Cortex of kidney (tissue), 1 donor: ENCODE data around the gene PTPRN2.
"Not testable (repeated sequence)": the region's sequence is repeated elsewhere in the genome, so short reads cannot be mapped to it uniquely, and the experiment has no call there.

ENCODE experiments used
- DNase-seq: peaks from one replicate; lab custom pipeline; 2025; lab: John Stamatoyannopoulos, UW

PTPRN2 gene

DNA sequence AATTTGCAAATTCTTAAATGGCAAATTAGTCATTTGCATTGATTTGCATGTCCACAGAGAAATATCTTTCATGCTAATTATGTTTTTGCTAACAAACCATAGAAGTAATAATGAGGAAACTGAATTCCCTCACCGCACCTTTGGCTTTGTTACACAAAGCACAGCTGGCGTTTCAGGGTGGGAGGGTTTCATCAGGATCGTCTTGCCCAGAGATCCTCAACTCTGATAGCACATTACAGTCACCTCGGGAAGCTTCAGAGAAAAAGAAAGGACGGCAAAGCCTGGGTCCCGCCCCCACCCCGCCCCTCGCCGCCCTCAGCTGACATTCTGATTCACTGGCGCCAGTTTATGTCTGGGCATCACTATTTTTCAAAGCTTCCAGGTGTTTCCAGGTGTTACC is 119.4 kb downstream of the PTPRN2 start:
- DNase-seq = no peak

DNA sequence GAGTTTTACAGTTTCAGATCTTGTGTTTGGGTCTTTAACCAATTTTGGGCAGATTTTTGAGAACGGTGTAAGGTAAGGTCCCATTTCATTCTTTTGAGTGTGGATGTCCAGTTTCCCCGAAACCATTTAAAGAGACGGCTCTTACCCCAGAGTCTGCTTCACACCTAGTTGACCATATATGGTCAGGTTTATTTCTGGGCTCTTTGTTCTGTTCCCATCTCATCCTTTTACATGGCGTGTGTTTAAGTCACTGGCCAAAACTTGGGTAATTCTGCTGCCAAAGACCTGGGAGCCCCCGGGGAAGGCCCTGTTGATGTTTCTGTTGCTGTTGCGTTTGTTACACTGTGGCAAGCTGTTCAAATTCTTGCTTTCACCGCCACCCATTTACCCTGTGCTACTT is 120.1 kb downstream of the PTPRN2 start:
- DNase-seq = no peak

DNA sequence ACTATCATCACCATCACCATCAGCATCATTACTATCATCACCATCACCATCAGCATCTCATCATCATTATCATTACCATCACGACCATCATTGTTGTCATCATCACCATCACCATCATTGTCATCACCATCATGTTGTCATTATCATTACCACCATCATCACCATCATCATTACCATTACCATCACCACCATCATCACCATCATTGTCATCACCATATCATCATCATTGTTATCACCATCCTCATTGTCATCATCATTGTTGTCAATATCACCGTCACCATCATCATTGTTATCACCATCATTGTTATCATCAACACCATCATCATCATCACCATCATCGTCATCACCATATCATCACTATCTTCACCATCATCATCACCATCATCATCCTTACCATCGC is 124.3 kb downstream of the PTPRN2 start:
- DNase-seq = no peak

DNA sequence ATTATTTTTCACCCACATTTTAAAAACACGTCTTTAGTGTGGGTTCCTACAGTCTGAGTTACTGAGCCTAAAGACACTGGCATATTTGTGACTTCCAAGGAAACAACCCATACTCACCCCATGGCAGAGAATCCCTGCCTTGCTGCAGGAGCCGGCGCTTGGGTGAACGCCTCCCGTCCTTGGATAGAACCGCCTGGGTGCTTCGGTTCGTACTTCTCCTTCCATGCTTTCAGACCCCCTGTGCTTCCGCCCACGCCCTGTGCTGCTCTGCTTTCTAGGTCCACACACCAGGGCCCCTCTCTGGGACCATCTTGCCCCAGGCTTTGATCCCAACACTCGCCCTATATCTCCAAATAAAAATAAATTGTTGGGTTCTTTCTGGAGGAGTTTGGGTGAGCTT is 125.8 kb downstream of the PTPRN2 start:
- no peak for DNase-seq

DNA sequence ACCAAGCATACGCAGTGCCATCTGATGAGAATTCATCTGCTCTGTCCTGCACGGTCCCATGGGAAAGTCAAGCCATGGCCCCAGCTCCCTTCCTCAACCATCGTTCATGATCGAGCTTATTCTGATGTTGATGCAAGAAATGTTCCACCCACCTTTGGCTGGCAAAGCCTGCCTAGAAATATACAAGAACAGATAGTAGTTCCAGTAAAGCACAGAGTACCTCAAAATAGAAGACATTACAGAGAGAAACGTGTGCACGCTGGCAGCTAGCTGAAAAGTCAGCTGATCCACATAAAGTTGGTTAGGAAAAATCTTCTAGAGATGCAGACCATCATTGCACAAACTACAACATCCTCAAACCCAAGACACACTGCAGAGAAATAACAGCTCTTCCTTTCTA is 127.0 kb downstream of the PTPRN2 start:
- DNase-seq = no peak

DNA sequence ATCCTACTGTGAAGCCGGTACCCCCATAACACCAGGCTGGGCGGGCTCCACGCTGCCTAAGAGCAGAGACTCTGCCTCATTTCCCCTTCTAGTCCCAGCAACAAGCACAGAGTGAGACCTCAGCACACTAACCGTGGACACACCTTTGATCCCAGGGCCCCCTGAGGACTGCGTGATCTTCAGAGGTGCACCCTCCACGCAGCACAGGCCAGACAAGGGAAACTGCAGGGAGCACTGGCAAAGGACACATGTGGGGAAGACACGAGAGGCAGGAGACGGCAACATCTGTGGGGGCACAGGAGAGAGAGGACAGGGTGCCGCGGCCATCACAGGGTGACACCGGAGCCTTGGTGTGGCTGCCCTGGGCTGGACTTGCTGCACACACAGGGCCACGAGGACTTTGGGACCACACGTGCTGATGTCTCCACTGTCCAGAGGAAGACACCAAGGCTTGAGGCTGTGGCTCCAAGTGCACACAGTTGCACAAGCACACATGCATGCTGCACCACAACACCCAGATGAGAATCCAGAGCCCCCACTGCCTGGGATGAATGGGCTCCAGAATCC is 128.8 kb downstream of the PTPRN2 start:
- no peak for DNase-seq

DNA sequence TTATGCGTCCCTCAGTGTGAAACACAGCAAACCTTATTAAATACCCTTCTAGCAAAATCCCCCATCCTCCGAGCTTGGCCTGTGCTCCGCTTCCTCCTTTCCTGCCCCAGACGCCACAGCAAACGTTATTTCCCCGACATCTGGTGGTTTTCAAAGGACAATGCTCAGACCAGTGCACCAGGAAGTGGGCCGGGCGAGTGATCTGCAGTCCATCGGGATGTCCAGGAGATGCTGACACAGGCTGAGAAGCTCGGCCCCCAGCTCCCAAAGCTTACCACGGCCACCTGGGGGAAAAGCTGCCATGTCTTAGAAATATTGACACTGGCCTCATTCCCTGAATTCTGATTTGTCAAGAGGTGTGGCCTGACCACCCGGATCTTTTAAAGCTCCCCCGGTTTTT is 129.5 kb downstream of the PTPRN2 start:
- DNase-seq = no peak

DNA sequence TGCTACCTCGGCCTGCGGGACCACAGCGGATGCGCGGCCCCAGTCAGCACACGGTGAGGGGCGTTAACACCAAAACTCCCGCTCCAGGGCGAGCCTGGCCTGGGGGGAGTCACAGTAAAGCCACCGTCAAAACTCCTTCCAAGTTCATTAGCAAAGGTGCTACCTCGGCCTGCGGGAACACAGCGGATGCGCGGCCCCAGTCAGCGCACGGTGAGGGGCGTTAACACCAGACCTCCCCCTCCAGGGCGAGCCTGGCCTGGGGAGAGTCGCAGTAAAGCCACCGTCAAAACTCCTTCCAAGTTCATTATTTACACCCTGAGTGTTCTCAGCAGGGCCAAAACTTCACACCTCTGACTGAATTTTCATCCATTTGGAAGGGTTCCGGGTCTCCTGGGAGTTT is 130.0 kb downstream of the PTPRN2 start:
- DNase-seq = not testable (repeated sequence)

DNA sequence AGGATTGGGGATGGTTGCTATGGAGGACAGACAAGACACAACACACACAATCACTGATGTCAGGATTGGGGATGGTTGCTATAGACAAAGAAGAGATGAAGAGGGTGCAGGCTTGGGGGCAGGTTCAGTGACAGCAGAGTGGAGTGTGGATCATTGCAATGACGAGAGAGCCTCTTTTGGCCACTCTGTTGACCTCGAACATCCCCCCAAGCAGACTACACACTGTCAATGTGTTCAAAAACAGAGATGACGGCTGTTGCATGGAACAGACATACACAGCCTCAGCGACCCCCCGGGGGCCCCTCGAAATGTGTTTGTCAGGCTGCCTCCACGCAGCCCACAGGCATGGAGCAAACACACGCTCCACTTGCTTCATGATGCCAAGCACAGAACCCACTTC is 133.0 kb downstream of the PTPRN2 start:
- DNase-seq = no peak

DNA sequence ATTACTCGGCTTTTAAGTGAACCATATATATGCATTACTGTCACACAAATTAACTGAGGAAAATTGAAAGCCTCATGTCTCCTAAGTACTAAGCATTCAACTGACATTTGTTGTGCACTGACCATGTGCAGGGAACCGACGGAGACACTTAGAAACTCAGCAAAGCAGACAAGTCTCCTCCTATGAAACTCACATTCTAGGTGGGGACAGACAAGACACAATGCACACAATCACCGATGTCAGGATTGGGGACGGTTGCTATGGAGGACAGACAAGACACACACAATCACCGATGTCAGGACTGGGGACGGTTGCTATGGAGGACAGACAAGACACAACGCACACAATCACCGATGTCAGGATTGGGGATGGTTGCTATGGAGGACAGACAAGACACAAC is 134.0 kb downstream of the PTPRN2 start:
- DNase-seq = no peak

DNA sequence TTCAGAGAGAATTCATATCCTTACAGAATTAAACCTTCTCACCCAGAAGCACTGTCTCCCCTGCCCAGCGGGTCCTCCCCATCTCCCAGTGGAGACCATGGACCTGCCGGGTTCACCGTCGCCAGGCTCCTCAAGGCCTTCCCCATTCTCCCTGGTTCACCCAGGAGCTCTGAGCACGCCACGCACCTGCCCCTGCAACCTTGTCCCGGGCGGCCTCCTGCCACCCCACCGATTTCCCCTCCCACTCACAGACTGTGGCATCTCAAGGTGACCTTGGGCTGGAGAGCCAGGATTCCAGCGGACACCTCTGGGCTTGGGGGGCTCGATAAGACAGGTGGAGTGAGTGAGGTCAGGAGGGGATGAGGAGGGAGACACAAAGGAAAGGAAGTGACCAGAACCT is 135.3 kb downstream of the PTPRN2 start:
- no peak for DNase-seq

DNA sequence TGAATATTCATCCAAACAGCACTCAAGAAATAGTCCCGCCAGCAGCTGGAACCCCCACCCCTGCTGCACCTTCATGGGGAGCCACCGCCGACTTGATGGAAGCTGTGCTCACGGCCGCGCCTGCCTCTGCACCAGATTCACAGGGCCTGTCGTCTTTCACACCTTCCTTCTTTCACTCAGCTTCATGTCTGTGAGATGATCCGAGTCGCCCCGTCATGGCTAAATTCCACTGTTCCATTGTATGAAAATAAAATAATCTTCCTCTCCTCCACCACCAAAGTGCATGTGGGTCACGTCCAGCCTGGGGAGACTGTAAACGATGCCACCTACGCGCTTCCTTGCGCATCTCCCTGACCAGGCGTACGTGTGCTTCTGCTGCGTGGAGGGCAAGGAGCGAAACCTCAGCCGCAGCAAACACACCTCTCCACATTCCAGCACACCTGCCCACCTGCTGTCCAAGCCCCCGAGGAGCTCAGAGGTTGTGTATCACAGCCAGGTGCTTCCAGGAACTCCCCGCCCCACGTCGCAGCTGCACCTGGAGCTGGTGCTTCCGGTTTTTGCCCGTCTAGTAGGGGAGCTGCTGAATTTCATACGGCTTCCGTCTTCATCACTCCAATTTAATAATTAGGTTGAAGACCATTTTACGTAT is 137.0 kb downstream of the PTPRN2 start:
- DNase-seq = no peak

DNA sequence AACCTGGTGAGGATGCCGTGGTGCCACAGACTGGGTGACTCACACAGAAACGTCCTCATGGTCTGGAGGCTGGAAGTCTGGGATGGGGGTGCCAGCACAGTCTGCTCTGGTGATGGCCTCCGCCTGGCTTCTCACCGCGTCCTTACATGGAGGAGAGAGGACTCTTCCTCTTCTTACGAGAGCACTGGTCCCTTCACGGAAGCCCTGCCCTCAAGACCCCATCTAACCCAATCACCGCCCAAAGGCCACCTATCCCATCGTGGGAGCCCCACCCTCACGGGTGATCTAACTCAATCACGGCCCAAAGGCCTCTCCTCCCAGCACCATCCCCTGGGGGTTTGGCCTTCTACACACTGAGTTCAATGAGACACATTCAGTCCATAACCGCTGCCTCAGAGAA is 137.7 kb downstream of the PTPRN2 start:
- DNase-seq = no peak

DNA sequence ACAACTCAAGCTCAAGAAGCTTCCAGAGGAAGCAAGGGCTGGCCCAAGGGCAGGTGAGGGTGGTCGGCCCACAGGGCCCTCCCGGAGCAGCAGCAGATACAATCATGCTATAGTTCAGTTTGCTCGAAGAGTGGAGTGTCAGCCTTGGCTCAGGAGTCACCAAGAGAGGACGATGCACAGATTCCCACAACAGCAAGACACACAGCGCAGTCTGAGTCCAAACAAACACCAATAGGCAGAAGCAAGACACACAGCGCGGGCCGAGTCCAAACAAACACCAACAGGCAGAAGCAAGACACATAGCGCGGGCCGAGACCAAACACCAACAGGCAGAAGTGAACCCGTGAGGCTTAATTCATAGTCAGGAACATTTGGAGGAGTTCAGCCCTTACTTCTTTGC is 138.4 kb downstream of the PTPRN2 start:
- DNase-seq = no peak

DNA sequence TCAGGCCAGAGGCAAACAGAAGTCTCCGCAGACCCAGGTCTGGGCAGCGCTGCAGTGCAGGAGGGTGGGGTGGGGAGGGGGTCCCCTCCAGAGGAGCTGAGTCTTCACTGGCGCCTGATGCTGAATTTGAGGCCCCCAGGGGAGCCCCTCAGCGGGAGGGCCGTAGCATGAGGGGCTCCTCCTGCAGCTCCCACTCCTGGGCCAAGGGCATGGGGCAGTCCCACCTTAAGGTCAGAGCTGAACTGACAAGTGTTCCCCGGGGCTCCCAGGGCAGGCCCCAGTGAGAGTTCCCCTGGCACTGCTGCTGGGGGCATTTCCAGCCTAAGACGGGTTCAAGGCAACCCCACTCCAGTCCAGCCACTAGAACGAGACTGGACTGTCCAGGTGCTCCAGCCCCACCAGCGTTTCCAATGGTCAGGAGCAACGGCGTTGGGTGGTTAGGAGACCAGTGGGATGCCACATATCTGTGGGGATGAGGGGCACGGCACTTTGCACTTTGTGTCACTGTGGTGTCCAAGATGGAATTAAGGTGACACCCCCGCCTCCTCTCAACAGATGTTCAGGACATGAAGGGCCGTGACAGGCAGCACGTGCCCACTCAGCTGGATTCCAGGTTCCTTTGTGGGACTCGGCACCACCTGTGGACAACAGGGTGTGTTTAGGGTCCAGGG is 139.1 kb downstream of the PTPRN2 start:
- no peak for DNase-seq

DNA sequence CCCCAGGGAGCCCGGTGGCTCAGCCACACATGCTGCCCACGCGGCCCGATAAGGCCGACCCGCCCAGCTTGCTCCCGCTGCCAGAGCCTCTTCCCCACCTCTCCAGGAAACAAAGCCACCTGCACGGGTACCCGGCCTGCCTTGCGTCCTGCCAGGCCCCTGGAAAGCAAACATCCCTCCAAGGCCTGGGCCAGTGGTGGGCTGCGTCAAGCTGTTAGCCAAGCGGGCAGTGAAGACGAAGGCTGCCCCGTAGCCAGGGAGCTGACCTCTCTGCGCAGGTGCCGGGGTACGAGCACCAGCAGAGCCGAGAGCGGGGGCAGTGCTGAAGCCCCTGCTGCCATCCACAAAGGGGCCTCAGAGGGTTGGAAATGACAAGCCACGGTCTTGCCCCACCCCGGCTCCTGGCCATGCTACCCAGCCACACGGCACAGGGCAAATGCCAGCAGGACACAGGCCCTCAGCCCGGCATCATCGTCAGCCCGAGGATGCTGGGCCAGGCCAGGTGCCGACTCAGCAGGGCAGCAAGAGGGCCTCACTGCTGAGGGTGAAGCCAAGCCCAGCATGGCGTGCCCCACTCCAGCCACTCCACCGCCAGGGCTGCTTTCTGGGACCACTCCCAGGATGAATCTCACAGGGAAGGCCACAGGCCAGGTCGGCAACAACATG is 140.0 kb downstream of the PTPRN2 start:
- DNase-seq = no peak

DNA sequence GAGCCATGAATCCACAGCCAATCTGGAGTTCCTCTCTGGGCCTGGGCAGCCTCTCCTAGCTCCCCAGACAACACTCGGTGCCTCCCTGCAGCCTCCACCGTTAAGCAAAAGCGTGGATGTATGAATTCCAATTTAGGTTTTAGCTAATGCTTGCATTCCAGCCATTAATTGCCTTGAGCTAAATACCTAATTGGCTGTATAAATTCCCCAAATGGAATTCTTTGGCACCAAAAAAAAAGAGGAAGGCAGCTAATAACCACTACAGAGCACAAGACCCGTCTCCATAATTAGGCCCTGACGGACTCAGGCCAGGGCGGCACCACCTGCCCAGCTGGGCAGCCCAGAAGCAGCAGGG is 140.5 kb downstream of the PTPRN2 start:
- no peak for DNase-seq

DNA sequence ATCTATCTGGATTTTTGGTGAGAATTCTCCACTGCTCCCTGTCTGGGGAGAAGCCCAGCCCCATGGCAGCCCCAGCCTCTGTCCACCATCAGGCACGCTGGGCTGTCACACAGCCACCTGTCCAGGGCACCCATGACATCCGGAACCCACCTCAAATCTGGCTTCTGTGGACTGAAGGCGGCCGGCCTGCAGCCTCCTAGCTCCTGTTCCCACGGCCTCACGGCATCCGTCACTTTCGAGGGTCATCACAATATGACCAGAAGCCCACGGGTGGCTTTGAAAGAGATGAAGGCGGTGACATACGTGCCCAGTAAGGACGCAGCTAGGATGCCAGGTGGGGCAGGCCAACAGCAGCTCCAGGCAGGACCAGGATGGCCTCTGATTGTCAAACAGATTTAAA is 140.9 kb downstream of the PTPRN2 start:
- no peak for DNase-seq

DNA sequence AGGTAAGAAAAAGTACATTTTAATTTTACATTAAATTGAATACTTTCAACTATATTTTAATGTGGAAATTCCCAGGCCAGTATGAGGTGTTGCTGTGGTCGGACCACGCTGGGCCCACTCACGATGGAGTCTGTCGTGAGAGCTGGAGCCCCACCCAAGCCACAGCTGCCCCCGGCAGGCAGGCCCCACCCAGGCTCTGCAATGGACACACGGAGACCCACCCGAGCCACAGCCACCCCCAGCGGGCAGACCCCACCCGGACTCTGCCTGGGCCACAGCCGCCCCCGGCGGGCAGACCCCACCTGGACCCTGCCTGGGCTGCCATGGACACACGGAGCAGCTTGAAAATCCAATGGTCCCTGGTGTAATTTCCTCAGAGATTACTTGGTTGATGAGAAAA is 141.3 kb downstream of the PTPRN2 start:
- no peak for DNase-seq

DNA sequence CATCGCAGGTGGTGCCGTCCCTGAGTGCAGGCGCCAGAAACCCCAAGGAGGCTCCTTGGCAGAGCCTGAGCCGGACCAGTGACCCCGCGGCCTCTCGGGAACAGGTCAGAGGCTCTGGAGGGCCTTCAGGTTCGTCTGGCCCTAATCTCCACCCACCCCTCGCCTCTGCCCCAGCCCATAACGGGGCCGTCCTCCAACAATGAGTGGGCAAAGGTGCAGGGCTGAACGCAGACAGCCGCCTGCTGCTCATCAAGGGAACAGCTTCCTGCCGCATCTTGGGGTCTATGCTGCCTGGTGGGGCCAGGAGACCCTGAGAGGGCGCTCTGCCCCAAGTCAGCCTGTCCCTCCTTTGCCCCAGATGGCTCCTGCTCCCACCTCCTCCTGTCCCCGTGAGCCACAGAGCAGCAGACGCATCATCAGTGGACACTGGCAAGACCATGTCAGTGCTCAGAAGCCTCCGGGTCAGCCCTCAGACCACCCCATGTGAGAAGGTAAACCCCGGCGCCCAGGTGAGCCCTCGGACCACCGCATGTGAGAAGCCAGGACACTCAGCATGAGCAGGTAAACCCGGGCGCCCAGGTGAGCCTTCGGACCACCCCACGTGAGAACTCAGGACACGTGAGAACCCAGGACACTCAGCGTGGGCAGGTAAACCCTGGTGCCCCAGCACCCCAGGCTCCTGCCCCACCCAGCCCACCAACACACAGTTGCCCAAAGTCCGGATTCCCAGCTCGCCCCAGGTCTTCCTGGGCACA is 142.0 kb downstream of the PTPRN2 start:
- DNase-seq = no peak

DNA sequence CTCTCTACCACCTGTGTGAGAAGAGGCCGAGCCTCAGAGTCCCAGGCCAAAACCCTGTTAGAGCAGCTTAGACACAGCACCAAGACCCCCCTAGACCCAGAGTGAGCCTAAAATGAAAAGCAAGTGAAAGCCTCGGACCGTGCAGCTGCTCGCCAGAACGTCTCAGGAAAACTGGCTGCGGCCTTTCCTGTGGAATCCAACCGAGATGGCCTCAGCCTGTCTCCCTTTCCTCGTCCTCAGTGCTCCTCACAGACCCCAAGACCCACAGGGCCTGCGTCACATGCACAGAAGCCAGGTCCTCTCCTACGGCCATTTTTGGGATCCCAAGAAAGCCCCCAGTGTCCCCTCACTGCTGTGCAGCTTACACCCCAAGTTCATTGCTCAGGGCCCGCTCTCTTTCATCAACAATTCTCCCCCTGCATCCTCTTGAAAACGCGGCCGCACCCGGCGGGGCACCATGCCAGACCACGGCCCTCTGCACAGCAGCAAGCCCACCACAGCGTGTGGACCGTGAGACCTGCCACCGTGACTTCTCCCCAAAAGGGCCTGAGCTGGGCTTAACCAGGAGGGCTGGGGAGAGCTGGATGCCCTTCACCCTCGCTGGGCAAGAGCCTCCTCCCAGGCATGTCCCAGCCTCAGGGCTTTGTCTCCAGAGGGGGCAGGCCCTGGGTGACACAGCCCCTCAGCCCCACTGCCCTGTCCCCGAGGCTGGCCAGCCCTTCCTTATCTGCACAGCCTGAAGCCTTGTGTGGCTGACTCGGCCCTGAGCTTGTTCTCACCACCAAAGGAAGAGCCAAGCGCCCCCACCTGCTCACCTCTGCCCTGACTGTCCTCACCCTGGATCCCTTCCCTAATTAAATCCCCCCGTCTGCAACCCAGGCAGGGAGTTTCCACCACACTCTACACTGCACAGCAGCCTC is 142.9 kb downstream of the PTPRN2 start:
- DNase-seq = no peak
